ENCODE results near the gene KIF2B. TPM values are rescaled to one million over a fixed set of nuclear protein-coding genes. Genes with fewer than 3 reads are reported as not detected.

The KIF2B gene, protein sequence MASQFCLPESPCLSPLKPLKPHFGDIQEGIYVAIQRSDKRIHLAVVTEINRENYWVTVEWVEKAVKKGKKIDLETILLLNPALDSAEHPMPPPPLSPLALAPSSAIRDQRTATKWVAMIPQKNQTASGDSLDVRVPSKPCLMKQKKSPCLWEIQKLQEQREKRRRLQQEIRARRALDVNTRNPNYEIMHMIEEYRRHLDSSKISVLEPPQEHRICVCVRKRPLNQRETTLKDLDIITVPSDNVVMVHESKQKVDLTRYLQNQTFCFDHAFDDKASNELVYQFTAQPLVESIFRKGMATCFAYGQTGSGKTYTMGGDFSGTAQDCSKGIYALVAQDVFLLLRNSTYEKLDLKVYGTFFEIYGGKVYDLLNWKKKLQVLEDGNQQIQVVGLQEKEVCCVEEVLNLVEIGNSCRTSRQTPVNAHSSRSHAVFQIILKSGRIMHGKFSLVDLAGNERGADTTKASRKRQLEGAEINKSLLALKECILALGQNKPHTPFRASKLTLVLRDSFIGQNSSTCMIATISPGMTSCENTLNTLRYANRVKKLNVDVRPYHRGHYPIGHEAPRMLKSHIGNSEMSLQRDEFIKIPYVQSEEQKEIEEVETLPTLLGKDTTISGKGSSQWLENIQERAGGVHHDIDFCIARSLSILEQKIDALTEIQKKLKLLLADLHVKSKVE
- not detected in 2 replicates for total RNA-seq

GRCh38 chr17:53822764-53823163 is at the start of gene KIF2B:
TSS of gene KIF2B (plus strand) at chr17:53822927. CDS start at chr17:53823034, 107 bp downstream.
- H3K4me3 ChIP-seq (ENCODE audit: low read depth, low read length): no peak within 1 kb of the TSS
- TF ChIP-seq, protein P1, sequence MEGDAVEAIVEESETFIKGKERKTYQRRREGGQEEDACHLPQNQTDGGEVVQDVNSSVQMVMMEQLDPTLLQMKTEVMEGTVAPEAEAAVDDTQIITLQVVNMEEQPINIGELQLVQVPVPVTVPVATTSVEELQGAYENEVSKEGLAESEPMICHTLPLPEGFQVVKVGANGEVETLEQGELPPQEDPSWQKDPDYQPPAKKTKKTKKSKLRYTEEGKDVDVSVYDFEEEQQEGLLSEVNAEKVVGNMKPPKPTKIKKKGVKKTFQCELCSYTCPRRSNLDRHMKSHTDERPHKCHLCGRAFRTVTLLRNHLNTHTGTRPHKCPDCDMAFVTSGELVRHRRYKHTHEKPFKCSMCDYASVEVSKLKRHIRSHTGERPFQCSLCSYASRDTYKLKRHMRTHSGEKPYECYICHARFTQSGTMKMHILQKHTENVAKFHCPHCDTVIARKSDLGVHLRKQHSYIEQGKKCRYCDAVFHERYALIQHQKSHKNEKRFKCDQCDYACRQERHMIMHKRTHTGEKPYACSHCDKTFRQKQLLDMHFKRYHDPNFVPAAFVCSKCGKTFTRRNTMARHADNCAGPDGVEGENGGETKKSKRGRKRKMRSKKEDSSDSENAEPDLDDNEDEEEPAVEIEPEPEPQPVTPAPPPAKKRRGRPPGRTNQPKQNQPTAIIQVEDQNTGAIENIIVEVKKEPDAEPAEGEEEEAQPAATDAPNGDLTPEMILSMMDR (IDR thresholded peaks at IDR 0.05; ENCODE audit: insufficient read depth, low read length, poor library complexity, severe bottlenecking): no peak
- no peaks in the 10 kb centered on the region for H3K36me3 ChIP-seq (ENCODE audit: control insufficient read depth, insufficient read depth, low read length)
- H3K27me3 ChIP-seq (ENCODE audit: control insufficient read depth, insufficient read depth, low read length): peaks cover 3% of the 10 kb centered on the region
- DNase-seq (ENCODE audit: low read depth): no peak

DNA sequence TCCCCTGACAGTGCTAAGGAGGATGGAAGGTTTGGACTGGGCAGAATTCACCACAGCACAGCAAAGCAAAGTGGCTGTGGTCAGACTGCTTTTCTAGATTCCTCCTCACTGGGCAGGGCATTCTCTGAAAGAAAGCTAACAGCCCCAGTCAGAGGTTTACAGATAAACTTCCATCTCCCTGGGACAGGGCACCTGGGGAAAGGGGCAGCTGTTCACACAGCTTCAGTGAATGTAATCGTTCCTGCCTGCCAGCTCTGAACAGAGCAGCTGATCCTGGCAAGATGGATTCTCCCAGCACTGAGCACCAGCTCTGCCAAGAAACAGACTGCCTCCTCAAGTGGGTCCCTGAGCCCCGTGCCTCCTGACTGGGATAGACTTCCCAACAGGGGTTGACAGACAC is 42.4 kb upstream of the KIF2B start:
- Histone ChIP-seq H3K27me3 (ENCODE audit: control insufficient read depth, insufficient read depth, low read length) (no peaks in the 10 kb centered on the region), H3K36me3 (ENCODE audit: control insufficient read depth, insufficient read depth, low read length) (no peaks in the 10 kb centered on the region), H3K4me3 (ENCODE audit: low read depth, low read length) (no peak overlapping the region)
- TF ChIP-seq, protein P1 (IDR thresholded peaks at IDR 0.05; ENCODE audit: insufficient read depth, low read length, poor library complexity, severe bottlenecking): no peak
- DNase-seq (ENCODE audit: low read depth): no peak

GRCh38 chr17:53791551-53791950 is 31.2 kb upstream of the KIF2B start:
- Histone ChIP-seq H3K27me3 (ENCODE audit: control insufficient read depth, insufficient read depth, low read length) (no peaks in the 10 kb centered on the region), H3K4me3 (ENCODE audit: low read depth, low read length) (no peak overlapping the region), H3K36me3 (ENCODE audit: control insufficient read depth, insufficient read depth, low read length) (no peaks in the 10 kb centered on the region)
- TF ChIP-seq, protein P1 (IDR thresholded peaks at IDR 0.05; ENCODE audit: insufficient read depth, low read length, poor library complexity, severe bottlenecking): no peak
- no peak for DNase-seq (ENCODE audit: low read depth)

DNA sequence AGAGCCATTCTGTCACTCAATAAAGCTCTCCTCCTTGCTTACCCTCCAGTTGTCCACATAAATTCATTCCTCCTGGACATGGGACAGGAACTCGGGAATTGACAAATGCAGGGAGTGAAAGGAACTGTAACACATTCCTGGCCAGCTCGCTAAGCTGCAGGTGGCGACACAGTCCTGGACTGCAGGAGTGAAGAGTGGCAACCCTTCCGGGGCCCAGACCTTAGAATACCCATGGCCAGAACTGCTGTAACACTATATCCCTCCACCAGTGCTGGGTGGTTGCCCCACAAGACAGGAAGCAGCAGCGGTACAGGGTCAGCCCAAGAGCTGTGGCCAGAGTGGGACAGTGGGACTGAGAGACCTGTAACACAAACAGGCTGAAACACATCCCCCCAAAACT is 30.3 kb upstream of the KIF2B start:
- H3K4me3 ChIP-seq (ENCODE audit: low read depth, low read length): no peak overlapping the region
- no peak for DNase-seq (ENCODE audit: low read depth)
- TF ChIP-seq, protein P1 (IDR thresholded peaks at IDR 0.05; ENCODE audit: insufficient read depth, low read length, poor library complexity, severe bottlenecking): no peak
- H3K36me3 ChIP-seq (ENCODE audit: control insufficient read depth, insufficient read depth, low read length): no peaks in the 10 kb centered on the region
- H3K27me3 ChIP-seq (ENCODE audit: control insufficient read depth, insufficient read depth, low read length): no peaks in the 10 kb centered on the region

GRCh38 chr17:53792997-53793396 is 29.7 kb upstream of the KIF2B start:
- Histone ChIP-seq H3K36me3 (ENCODE audit: control insufficient read depth, insufficient read depth, low read length) (no peaks in the 10 kb centered on the region), H3K27me3 (ENCODE audit: control insufficient read depth, insufficient read depth, low read length) (no peaks in the 10 kb centered on the region), H3K4me3 (ENCODE audit: low read depth, low read length) (no peak overlapping the region)
- TF ChIP-seq, protein P1 (IDR thresholded peaks at IDR 0.05; ENCODE audit: insufficient read depth, low read length, poor library complexity, severe bottlenecking): no peak
- DNase-seq (ENCODE audit: low read depth): no peak
